ENCODE results near the gene DOK4.

DNA sequence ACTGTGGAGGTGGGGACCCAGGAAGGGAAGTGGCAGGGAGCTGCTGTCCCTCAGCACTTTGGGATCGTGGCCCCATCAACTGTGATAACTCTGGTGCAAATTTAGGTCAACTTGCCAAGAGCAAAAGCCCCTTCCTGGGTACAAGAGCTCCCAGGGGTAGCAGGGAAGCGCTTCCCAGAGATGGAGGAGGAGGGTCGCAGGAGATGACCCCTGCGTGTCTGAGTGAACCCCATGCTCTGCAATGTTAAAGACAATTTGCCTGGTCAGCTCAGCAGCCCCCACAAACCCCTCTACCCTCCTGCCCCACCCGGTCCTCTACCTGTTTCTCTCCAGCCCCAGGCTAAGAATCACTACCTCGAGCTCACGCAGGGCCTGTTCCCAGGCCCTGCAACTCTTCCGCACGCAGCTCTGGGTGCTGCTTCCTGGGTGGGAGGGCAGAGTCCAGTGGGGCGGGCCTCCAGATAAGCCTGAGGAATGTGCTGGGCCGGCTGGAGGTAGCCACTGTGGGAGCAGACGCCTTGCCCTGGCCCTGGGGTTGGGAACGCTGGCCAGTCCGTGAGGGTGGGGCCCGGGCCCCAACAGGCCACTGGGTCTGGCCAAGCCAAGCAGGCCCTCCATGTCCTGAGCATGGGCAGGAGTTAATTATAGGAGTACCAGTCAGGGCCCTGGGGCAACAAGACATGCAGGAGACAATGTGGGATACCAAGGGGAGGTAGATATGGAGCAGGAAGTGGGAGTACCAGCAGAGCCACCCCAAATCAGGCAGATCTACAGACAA lies 6.1 kb downstream of the DOK4 start:
- TF ChIP-seq CTCF (IDR thresholded peaks at IDR 0.05) (no peak), EP300 (IDR thresholded peaks at IDR 0.05) (no peak)

All from tibial nerve (tissue), 4 donors.